DMS114 treated with DMSO at 0.1 percent for 48 hours (cell line): ENCODE data around the gene ACOX3.

Source experiments
- DNase-seq: peaks from one replicate; lab custom pipeline; 2025; ENCODE audit not compliant: unreplicated experiment; lab: John Stamatoyannopoulos, UW

ACOX3 gene

DNA sequence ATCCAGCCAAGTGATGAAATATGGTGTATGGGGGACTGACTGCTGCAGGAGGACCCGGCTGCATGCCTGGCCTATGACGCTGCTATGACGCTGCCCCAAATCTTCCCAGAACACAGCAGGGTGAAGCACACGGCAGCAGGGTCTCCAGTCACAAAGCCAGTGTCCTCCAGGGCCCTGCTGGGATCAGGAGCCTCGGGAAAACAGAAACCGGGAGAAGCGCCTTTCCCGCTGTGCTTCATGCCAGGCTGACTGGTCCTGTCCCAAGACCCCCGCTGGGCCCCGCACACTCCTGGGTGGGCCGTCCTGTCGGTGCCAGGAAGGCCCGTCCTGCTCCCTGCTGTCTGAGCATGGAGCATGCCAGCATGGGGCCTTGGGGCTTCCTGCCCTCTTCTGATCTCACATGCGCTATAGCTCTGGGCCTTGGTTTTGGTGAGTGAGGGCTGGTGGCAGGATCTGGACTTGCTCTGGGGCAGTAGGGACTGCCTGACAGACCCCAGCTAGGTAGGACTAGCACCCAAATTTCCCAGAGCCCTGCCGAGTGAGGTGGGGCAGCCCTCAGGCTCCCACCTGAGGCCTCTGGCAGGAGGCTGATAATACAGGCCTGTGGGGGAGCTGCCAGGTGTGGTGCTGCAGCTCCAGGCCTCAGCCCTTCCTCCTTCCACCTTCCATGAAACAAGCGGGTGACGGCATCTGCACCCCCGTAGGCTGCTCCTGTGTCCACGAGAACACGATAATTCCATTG, 64.0 kb downstream of the ACOX3 start:
- DNase-seq: no peak

DNA sequence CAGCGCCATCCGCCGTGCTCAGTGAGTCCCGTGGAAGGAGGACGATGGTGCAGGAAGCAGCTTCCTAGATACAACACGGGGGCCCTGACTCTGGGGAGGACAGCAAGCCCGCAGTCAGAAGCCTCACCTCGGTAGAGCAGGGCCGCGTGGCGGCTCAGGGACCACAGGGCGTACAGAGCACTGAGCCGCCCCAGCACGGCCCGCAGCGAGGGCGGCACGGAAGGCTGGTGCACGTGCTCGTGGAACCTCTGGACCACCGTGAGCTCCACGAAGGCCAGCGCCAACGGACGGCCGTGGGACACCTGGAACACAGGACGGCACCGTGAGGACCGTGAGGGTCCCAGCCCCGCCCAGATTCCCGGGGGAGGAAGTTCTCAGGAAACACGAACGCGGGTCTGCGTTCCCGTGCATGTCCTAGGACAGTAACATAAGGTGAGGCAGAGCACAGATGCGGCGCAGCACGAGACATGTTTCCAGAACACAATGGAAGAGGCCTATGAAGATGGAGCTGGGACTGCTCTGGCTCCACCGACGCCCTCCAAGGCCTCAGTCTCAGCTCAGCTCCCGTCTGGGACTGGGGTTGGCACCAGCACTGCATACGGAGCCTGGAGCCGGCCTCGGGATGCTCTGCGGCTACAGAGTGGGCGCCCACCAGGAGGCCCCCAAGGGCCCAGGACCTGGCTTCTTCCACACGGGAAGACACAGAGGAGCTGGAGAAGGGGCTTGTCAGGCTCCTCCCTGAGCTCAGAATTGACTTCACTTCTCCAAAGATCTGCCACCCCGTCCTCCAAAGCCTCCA, 65.5 kb downstream of the ACOX3 start:
- no peak for DNase-seq

DNA sequence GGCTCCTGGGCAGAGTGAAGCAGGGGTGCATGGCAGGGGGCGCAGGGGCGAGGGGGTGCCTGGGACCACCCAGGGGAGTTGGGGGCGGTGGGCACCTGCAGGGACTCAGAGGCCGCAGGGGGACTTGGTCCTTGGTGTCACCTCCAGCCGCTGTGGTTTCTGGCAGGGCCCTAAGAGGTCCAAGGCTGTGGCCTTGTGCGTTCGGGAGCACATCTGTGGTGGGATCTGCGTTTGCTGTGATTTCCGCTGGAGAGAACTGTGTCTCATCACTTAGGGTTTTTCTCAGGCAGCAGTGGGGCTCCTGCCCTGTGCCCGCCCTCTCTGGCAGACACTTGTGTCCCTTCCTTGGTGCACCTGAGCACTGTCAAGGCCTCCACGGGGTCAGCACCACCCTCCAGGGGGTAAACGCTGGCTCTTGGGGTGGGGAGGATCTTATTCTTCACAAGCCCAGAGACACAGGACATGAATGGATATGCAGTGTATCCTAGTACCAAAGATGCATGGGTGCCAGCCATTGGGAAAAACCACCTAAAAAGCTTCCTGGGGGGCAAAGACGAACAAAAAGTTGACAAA, 66.5 kb downstream of the ACOX3 start:
- no peak for DNase-seq

DNA sequence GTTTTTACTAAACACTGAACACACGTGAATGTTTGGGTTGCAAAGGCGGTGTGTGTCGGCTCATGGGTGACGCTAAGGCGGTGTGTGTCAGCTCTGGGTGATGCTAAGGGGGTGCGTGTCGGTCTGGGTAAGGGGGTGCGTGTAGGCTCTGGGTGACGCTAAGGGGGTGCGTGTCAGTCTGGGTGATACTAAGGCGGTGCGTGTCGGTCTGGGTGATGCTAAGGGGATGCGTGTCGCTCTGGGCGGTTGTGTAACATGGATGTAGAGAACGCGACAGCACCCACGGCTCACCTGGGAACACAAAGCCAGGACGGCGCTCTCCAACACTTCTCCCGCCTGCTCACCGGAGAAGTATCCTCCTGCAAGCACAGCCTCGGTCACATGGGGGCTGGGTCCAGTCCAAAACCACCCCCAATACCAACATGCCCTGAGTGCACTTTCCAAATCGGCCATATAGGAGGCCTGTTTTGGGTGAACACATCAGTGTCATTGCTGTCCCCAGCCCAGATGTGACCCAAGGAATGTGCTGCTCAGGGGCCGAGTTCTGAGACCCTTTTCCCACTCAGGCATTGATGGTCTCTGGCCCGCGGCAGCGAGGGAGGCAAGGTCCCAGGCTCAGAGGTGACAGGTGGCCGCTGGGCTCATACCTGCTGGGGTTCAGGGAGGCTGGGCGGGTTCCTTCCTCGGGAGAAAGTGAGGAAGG, 67.1 kb downstream of the ACOX3 start:
- DNase-seq: no peak

- DNase-seq: no peak
These were observed 68.0 kb downstream of the ACOX3 start for GRCh38 chr4:8372506-8372905.

GRCh38 chr4:8371596-8371995, 68.9 kb downstream of the ACOX3 start:
- no peak for DNase-seq

GRCh38 chr4:8370835-8371595, 69.5 kb downstream of the ACOX3 start:
- no peak for DNase-seq

DNA sequence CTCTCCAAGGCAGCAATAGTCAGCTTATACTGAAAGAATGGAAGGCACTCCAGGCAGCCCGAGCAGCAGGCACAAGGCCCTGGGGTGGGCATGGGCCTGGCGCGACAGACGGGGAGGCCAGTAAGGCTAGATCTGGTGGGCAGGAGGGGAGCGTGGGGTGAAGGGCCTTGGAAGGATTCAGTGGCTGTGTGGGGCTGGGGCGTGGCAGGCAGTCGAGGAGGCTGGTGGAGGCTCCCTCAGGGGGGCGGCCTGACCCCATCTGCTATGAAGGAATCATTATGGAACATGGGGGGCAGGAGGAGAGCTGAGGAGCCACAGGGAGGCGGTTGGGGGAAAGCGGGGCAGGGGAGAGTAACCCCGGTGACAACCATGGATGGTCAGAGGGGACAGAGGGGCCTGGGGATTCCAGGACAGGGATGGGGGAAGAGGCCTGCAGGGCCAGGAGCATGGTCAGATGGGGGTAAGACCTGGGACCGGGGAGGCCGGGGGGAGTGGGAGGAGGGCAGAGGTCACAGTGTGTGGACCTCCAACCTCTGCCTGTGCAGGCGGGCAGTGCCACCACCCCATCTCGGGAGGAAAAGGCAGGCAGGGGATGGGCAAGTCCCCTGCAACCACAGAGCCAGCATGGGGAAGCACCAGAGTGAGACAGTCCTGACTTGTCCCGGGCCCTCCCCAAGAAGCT, 70.3 kb downstream of the ACOX3 start:
- no peak for DNase-seq

GRCh38 chr4:8369426-8370105, 71.0 kb downstream of the ACOX3 start:
- no peak for DNase-seq

DNA sequence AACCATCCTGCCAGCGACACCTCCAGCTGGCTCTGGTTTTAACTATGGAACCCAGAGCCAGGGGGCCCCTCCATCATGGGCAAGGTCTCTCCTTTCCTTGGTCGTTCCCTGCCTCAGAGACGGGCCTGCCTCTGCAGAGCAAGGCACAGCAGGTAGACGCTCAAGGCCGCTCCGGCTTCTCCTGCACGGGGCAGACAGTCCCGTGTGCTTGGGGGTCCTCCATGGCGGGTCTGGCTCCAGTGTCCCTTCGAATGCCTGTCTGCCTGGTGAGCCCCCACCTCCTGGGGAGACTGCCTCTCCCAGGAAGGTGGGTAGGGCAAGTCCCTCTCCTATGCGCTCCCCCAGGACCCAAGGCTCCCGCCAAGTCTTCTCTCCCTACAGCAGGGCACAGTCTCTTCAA, 71.5 kb downstream of the ACOX3 start:
- DNase-seq: no peak

GRCh38 chr4:8368061-8368481, 72.5 kb downstream of the ACOX3 start:
- DNase-seq: no peak

DNA sequence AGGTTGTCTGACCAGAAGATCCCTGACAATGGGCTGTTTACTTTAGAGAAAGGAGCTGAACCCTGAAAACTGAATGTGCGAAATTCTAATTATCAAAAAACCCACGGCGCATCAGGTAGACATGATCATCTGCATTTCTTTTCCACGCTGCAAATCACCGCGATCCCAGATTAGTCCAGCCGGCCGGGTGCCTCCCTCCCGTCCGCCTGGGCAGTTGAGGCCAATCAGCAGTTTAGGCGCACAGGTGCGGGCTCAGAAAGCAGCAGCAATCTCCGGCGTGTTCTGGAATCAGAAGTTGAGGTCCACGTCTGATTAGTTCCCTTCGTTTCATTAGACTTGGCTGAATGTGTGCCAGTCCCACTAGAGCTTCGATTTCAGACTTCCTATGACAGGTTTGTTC, 73.9 kb downstream of the ACOX3 start:
- DNase-seq: no peak

DNA sequence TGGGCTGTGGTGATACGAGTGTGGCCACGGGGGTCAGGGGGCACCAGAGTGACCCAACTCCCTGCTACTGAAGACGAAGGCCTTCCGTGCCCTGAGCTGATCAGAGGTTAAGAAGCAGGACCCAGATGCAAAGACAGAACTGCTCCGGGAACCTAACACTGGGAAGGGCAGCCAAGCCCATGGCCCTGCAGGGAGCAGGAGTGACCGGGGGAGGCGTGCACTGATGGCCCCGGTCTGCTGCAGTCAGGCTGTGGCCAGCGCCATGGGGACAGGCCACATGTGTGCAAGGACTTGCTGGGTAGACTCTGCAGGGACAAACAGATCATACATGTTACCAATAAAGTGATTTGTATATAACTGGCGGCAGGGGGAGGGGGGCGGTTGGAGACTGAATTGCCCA, 74.6 kb downstream of the ACOX3 start:
- DNase-seq: no peak

DNA sequence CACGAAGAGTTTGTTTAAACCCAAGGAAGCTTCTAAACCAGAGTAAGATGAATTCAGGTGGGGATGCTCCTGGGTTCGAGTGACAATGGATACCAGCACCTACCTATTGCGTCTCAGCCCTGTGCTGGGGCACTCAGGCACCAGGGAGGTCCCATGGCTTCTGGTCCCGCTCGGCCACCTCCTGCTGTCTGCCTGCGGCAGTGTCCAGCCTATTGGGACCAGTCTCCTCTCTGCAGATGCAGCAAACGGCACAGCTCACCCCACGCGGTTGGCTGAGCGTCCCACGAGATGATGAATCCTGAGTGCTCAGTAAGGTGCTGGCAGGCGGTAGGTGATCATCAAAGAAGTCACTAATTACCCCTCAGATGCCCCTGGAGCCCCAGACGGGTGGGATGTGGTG, 75.2 kb downstream of the ACOX3 start:
- DNase-seq: no peak

DNA sequence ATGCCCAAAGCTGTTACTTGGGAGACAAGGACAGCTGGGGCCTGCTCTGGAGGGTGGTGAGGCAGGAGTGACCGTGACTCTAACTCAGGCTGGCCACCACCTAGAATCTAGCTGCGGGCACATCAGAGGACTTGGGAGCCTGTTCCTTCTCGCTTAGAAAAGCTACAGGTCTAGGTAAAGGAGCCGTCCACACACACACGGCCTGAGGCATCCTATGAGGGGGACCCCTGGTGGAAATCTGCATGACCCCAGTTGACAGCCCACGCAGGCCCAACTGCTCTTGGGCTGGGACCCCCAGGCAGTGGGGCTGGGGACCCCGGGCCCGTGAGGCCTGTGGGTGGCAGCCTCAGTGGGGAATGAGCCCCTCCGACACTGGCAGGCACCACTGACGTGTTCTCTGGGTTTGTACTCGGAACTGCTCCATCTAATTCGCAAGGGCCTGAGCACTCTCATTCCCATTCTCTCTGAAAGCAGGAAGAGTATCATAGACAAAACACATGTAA, 75.6 kb downstream of the ACOX3 start:
- no peak for DNase-seq

GRCh38 chr4:8364141-8364540, 76.4 kb downstream of the ACOX3 start:
- no peak for DNase-seq

DNA sequence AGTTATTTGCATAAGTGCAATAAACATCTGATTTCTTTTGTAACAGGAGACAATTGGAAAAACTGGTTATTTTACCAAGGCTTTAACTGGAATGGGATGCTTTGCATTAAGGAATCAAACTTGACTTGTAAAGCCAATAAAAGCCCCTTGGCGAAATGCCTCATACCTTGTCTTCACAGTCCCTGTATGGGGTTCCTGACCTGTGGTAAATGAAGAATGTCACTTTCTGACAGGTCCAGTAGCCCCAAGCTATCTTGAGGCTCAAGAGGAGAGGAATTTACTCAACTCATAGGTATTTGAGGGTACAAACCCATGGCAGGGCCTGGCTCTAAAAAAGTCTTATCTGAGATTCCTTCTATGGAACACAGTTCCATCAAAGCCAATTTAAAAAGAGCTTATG, 78.0 kb downstream of the ACOX3 start:
- DNase-seq: no peak

GRCh38 chr4:8359193-8359592, 81.3 kb downstream of the ACOX3 start:
- no peak for DNase-seq

- no peak for DNase-seq
These were observed 83.7 kb downstream of the ACOX3 start for GRCh38 chr4:8356856-8357255.
